Stimulated activated naive CD8-positive, alpha-beta T cell treated with anti-CD3 and anti-CD28 coated beads, Interleukin-15, Interleukin-2, amounts not matched to agents 100 ng/mL and 50 ng/mL, for 24 hours (primary cell): ENCODE data around the gene PRKCE.

Experiments
- H3K27ac Mint-ChIP-seq: one replicate; pipeline ENCODE4 v1.8.0; 2021; ENCODE audit warnings: mild to moderate bottlenecking, mixed read lengths
- H3K27me3 Mint-ChIP-seq: one replicate; pipeline ENCODE4 v1.8.0; 2021; ENCODE audit warnings: mixed read lengths
- H3K36me3 Mint-ChIP-seq: one replicate; pipeline ENCODE4 v1.8.0; 2021; ENCODE audit warnings: low read depth, mixed read lengths
- H3K4me1 Mint-ChIP-seq: one replicate; pipeline ENCODE4 v1.8.0; 2021; ENCODE audit warnings: low read depth, mixed read lengths
- H3K4me3 Mint-ChIP-seq: one replicate; pipeline ENCODE4 v1.8.0; 2021; ENCODE audit warnings: mild to moderate bottlenecking, mixed read lengths
- H3K9me3 Mint-ChIP-seq: one replicate; pipeline ENCODE4 v1.8.0; 2021; ENCODE audit warnings: mixed read lengths

The PRKCE gene

DNA sequence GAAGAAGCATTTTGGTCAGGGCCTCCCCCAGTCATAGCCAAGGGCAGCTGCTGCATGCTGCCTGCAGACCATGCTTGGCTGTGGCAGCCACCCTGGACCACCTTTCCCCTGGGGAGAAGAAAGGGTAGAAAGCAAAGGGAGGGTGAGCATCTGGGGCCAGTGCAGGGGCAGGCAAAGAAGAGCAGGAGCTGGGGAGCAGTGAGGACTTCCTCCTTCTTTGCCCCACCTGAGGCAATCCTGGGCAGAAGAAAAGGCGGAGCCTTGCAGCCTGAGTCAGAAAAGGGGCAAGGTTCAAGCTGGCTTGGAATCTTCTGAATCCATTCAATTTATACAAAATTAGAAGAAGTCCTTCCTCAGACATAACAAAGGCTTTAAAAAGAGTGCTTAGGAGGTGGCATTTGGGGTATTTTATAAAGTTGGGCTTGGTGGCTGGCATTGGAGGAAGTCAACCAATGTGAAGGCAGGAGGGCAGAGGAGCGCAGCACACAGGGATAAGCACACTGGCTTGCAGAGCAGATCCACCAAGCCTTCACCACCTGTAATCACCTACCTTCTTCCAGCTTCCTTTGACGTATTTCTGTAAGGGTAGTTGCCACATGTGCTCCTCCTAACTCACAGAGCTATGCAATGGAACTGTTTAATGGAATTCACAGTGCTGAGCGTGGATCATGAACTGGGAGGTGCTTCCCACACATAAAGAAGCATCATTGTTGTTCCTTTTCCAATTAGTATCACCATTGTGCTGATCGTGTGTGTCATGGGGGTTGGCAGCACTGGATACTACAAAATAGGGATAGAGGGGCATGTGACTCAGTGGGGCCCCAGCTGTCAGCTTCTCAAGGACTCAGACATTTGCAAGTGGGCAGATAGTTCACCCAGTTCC is 491.3 kb downstream of the PRKCE start:
- Mint-ChIP-seq H3K27me3 (no peaks in the 10 kb centered on the region), H3K36me3 (peaks cover 16% of the 10 kb centered on the region), H3K27ac (peak overlapping the region; percentile 4), H3K4me1 (peaks cover 45% of the 10 kb centered on the region), H3K9me3 (no peaks in the 10 kb centered on the region), H3K4me3 (no peak overlapping the region)

DNA sequence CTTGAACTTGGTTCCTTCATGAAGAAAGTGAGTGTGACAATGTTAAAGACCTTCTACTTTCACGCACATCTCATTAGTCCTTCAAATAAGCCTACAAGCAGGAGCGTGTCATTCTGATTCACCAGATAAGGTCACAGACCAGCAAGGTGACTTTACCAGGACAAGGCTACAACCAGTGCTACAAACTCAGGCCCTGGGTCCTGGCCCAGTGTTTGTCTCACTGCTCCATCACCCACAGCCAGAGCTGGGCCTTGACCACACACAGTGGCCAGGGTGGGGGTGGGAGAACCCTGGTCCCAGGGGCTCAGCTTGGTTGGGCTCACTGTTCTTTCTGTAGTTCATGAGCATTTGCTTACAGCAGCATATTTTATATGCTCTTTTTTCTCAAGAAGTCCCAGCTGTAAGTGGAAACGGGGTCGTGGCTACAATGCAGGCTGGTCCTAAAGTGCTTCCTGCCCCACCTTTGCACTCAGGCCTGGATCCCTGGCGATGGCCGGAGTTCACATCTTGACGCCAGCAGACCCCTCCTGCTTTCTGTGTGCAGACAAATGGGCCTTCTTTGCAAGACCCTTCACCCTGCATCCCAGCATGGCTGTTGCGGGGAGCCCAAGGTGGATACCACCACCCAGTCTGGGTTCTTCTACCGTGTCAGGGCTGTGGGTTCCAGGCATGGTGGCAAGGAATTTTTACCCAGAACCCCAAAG is 492.1 kb downstream of the PRKCE start:
- H3K27me3 Mint-ChIP-seq = no peaks in the 10 kb centered on the region
- peaks cover 16% of the 10 kb centered on the region for H3K36me3 Mint-ChIP-seq
- peaks cover 45% of the 10 kb centered on the region for H3K4me1 Mint-ChIP-seq
- H3K27ac Mint-ChIP-seq = peak overlapping the region; percentile 4
- H3K4me3 Mint-ChIP-seq = no peak overlapping the region
- H3K9me3 Mint-ChIP-seq = no peaks in the 10 kb centered on the region

DNA sequence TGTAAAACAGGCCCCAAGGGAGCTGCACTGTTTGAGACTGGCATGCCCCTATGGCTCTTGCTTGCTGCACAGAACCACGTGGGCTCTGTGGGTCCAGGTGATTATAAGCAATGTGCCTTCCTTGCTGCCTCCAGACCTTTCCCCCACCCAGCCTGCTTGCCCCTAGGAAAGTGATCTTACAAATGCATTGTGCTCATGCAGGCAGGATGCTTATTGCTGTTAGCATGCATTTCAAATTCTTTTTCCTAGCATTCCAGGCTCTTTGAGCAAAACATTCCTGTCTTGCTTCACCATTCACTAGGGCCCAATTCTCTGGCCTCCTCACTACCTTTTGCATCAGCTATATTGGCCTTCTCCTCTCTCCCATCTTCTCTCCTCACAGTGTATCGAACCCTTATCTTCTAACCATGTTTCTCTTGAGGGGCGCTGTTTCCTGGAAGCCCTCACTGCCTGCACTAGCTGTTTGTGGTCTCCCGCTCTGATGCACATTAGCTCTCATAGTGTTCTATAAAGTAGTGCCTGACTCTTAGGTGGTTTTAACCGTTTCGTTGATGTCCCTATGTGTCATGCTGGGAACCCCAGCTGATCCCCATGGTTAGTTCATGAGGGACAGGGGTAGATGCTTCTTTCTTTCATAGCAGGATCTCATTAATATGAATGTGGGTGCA is 492.8 kb downstream of the PRKCE start:
- Mint-ChIP-seq H3K36me3 (peaks cover 16% of the 10 kb centered on the region), H3K9me3 (no peaks in the 10 kb centered on the region), H3K4me1 (peaks cover 45% of the 10 kb centered on the region), H3K4me3 (no peak overlapping the region), H3K27me3 (no peaks in the 10 kb centered on the region), H3K27ac (peak overlapping the region; percentile 57)

DNA sequence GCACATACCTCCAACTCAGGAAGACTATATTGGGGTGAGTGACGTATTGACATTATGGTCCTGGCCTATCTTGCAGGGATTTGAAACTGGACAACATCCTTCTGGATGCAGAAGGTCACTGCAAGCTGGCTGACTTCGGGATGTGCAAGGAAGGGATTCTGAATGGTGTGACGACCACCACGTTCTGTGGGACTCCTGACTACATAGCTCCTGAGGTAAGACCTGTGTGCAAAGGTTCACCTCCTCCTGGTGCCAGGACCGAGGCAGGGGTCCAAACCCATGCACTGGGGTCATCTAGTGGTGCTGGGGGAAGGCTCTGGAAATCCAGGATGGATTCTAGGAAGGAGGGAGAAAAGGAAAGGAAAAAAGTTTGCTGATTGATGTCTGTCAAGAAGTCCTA is 493.5 kb downstream of the PRKCE start:
- no peak overlapping the region for H3K27ac Mint-ChIP-seq
- no peak overlapping the region for H3K4me3 Mint-ChIP-seq
- H3K36me3 Mint-ChIP-seq = peaks cover 16% of the 10 kb centered on the region
- H3K4me1 Mint-ChIP-seq = peaks cover 45% of the 10 kb centered on the region
- no peaks in the 10 kb centered on the region for H3K9me3 Mint-ChIP-seq
- no peaks in the 10 kb centered on the region for H3K27me3 Mint-ChIP-seq

DNA sequence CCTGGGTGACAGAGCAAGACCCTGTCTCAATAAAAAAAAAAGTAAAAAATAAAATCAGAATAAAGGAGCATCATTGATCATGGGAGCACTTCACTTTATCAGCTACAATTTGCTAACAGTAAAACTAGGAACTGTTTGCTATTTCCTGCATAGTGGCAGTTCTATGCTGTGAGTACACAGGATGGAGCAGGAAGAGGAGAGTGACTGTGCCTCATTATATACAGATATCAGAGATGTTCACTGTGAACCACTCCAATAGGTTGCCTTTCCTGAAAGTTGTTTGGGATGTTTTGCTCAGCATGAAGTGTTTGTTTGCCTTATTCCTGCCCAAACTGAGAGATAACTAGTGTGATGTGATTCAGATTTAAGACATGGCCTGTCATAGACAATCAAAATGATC is 494.4 kb downstream of the PRKCE start:
- Mint-ChIP-seq H3K9me3 (no peaks in the 10 kb centered on the region), H3K4me1 (peaks cover 46% of the 10 kb centered on the region), H3K4me3 (no peak overlapping the region), H3K36me3 (peaks cover 16% of the 10 kb centered on the region), H3K27me3 (no peaks in the 10 kb centered on the region), H3K27ac (no peak overlapping the region)

DNA sequence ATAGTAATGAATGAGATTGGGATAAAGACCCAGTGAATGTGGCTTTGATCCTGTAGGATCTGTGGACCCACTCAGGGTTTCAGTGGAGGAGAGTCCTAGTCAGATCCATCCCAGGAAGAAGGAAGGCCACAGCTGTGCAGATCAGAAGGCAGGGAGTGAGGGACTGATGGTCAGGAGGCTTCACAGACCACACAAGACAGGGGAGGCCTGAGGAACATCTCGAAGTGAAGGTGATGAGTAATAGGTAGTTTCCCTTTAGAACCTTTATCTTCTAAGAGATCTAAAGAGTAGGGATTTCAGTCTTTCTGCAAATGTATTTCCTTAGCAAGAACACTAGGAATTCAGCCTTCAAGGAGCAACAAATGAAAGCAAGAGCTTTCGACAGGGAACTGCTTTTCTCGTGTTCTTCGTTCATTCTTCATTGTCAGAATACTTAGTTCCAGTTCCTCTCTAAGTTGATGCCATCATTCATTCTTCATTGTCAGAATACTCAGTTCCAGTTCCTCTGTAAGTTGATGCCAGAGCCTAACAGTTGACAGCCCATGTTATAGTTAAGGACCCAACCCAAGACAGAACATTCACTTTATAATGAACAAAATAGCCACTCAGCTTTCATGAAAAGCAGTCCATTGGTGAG is 495.5 kb downstream of the PRKCE start:
- Mint-ChIP-seq H3K9me3 (no peaks in the 10 kb centered on the region), H3K27ac (no peak overlapping the region), H3K4me3 (no peak overlapping the region), H3K27me3 (no peaks in the 10 kb centered on the region), H3K4me1 (peaks cover 48% of the 10 kb centered on the region), H3K36me3 (peaks cover 16% of the 10 kb centered on the region)

DNA sequence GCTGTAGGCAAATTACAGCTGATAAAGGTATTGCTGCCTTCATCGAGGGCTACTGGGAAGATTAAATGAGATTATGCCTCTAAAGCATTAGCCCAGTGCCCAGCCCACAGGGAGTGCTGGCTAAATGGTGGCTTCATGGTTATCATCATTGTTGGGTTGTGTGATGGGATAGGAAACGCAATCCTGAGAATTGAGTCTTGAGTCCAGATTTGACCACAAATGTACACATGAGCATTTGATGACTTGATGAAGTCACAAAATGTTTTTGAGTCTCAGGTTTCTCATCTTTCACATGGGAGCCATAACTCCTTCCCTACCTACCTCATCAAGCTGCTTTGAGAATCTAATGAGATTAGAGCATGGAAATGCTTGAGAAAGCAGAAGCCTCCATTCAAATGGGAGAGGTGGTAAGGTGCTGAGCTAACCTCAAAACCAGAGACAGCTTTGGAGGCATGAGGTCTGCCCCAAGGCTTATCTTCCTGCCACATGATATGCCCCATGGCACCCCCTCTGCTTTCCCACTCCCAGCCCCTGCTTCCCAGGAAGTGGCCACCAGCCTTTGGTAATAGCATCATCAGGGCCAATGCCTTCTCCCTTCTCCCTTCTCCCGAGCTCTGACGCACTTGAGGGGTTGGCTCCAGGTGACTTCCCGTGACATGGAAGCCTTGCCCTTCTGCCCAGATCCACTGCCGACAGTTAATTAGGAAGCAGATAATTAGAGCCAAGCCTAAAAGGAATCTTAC is 496.3 kb downstream of the PRKCE start:
- Mint-ChIP-seq H3K9me3 (no peaks in the 10 kb centered on the region), H3K27me3 (no peaks in the 10 kb centered on the region), H3K27ac (no peak overlapping the region), H3K36me3 (peaks cover 16% of the 10 kb centered on the region), H3K4me3 (no peak overlapping the region), H3K4me1 (peaks cover 46% of the 10 kb centered on the region)

DNA sequence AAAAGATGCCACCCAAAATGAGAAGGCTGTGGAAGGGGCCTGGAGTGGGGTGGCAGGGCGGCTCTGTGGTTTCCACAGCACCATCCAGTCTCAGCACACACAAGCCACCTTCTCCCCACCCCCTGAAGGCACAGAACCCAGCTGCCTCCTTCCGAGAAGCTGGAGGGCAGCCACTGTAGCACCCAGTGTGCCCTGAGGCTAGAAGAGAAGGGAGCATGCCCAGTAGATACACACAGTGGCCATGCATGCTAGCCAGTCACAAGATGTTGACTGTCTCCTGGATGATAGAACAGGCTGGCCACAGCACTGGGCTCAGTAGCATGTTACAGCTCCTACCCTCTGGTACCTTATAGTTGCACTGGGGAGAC is 496.9 kb downstream of the PRKCE start:
- Mint-ChIP-seq H3K4me1 (peaks cover 41% of the 10 kb centered on the region), H3K36me3 (peaks cover 16% of the 10 kb centered on the region), H3K9me3 (no peaks in the 10 kb centered on the region), H3K27me3 (no peaks in the 10 kb centered on the region), H3K4me3 (no peak overlapping the region), H3K27ac (no peak overlapping the region)

DNA sequence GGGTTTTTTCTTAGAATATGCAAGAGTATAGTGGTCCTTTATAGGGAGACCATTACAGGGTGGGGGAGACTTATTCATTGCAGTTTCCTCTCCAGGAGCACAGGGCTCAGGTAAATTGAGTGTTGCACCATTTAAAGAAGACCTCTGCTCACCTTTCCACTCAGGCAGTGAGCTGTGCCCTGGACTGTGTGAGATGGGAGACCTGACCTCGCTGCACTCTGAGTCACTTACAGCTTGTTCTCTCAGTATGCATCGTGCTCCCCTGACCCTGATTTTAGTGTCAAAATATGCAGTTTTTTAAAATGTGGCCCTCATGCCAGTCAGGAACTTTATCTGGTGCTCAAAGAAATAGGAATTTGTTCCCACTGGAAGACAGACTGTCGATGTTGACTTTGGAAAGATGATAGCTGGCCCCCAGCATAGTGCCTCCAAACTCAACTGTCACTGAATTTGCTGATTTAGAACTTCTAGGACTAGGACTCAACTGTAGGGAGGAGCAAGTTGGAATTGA is 499.0 kb downstream of the PRKCE start:
- H3K4me3 Mint-ChIP-seq = no peak overlapping the region
- no peaks in the 10 kb centered on the region for H3K27me3 Mint-ChIP-seq
- peaks cover 21% of the 10 kb centered on the region for H3K4me1 Mint-ChIP-seq
- H3K36me3 Mint-ChIP-seq = peaks cover 12% of the 10 kb centered on the region
- H3K9me3 Mint-ChIP-seq = no peaks in the 10 kb centered on the region
- H3K27ac Mint-ChIP-seq = no peak overlapping the region

DNA sequence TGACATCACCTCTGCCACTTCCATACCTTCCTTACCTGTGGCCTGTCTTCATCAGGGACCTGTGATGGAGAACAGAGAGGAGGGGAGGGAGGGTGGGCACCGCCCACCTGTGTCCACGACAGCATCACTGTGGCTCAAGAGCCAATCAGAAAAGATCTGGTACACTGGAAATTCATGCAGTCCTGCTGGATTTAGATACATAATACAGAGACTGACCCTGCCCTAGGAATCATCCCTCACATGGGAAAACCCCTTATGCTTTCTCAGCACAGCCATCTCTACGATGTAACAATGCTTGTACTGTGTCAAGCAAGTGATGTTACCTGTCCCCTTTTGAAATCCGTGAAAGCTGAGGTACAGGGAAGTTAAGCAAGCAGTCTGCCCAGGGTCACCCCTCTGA is 500.1 kb downstream of the PRKCE start:
- H3K27ac Mint-ChIP-seq = no peak overlapping the region
- peaks cover 14% of the 10 kb centered on the region for H3K4me1 Mint-ChIP-seq
- H3K4me3 Mint-ChIP-seq = no peak overlapping the region
- H3K27me3 Mint-ChIP-seq = no peaks in the 10 kb centered on the region
- H3K36me3 Mint-ChIP-seq = peaks cover 6% of the 10 kb centered on the region
- H3K9me3 Mint-ChIP-seq = no peaks in the 10 kb centered on the region

DNA sequence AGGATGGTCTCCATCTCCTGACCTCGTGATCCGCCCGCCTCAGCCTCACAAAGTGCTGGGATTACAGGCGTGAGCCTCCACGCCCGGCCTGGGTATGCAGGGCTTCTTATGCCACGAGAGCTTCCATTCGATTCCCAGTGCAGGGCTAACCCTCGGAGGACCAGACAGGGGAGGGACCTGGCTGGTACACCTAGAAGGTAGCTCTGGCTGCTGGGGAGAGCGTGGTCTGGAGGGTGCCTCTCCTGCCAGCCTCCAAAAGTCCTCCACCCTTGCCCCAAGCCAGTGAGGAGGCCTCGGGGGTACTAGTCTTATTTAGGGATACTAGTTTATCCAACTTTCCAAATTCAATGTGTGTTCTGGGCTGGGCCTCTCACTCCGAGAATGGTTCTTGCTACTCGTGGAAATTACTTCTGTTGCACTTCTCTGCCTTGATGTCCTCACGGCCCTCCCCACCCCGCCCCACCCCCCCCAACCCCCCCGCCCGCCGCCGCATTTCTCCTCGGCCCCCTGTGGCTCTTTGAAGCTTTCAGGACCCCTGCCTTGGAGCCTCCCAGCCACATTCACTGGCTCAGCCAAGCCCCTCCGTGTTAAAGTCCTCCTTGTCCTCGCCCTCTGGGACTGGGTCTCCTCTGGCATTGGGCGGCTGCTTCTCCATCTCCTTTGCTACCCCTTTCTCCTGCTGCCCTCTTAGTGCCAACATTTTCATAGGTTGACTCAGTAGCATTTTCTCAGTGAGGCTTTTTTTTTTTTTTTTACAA is 502.7 kb downstream of the PRKCE start:
- Mint-ChIP-seq H3K27me3 (no peaks in the 10 kb centered on the region), H3K4me3 (no peak overlapping the region), H3K36me3 (no peaks in the 10 kb centered on the region), H3K9me3 (no peaks in the 10 kb centered on the region), H3K4me1 (peaks cover 3% of the 10 kb centered on the region), H3K27ac (no peak overlapping the region)

DNA sequence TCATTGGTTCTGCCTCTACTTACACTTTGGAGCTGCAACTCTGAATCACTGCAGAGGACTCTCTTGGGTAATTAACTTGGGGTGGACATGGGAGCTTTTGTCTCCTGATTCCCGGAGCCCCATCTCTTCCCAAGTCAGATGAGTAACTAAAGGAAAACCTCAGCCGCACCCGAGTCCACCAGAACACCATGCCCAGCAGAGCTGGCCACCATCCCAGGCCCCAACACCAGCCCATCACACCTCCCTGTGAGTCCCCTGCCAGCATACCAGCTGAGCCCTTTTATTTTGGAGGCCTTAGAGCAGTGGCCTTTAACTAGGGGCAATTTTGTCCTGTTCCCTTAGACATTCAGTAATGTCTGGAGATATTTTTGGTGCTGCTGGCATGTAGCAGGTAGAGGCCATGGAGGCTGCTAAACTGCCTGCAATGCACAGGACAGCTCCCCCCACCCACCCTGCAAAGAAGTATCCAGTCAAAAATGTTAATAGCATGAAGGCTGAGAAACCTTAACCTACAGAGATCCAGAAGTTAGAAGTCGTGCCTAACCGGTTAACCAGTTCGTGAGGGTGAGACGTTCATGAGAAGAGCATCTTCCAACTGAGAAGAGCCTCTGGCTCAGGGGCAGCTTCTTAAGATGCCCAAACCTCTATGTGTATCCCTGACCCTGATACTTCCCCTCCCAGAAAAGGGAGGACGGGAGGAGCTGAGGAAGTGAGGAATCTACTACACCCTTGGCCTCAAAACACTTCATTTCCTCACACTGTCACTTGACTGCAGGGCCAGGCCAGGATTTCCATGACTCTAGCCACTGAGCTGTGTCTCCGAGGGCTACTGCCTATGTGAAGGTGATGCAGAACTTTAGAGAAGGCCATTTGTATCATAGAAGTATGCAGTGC is 505.8 kb downstream of the PRKCE start:
- H3K27ac Mint-ChIP-seq = no peak overlapping the region
- H3K9me3 Mint-ChIP-seq = no peaks in the 10 kb centered on the region
- H3K4me3 Mint-ChIP-seq = no peak overlapping the region
- no peaks in the 10 kb centered on the region for H3K27me3 Mint-ChIP-seq
- no peaks in the 10 kb centered on the region for H3K4me1 Mint-ChIP-seq
- peaks cover 7% of the 10 kb centered on the region for H3K36me3 Mint-ChIP-seq

DNA sequence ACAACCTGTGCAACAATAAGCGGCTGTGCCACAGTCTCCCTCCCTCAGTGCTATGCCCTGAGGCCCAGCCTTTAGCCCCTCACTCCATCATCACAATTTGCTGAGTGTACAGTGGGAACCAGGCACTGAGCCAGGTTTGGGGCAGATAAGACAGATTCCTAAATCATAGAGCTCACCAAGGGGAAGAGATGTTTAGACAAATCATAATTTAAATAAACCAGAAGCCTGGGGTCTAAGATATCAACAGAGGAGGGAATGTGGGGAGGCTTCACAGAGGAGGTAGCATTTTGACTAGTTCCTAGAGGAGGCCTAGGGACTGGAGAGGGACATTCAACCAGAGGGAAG is 506.5 kb downstream of the PRKCE start:
- no peaks in the 10 kb centered on the region for H3K4me1 Mint-ChIP-seq
- no peaks in the 10 kb centered on the region for H3K27me3 Mint-ChIP-seq
- peaks cover 7% of the 10 kb centered on the region for H3K36me3 Mint-ChIP-seq
- H3K4me3 Mint-ChIP-seq = no peak overlapping the region
- no peaks in the 10 kb centered on the region for H3K9me3 Mint-ChIP-seq
- H3K27ac Mint-ChIP-seq = no peak overlapping the region
